GM19467 (cell line): ENCODE results near the gene NBL1.

ENCODE experiments used
- ATAC-seq: cut with Tn5 transposase; IDR thresholded peaks from one replicate; pipeline ENCODE4 v1.9.1; 2021; ENCODE audit warnings: mild to moderate bottlenecking, moderate library complexity; ENCODE audit not compliant: unreplicated experiment

NBL1 gene

GRCh38 chr1:19645411-19646251 is 1.5 kb downstream of the NBL1 start:
- no peak for ATAC-seq

GRCh38 chr1:19646377-19647319 is 2.5 kb downstream of the NBL1 start:
- ATAC-seq = no peak

GRCh38 chr1:19647643-19648042 is 3.5 kb downstream of the NBL1 start:
- no peak for ATAC-seq

GRCh38 chr1:19648239-19648638 is 4.1 kb downstream of the NBL1 start:
- ATAC-seq = no peak

GRCh38 chr1:19648689-19649088 is 4.6 kb downstream of the NBL1 start:
- no peak for ATAC-seq

- ATAC-seq = no peak
Observed at GRCh38 chr1:19650416-19651140, 6.5 kb downstream of the NBL1 start.

- no peak for ATAC-seq
Observed at GRCh38 chr1:19651141-19651737, 7.1 kb downstream of the NBL1 start.

- no peak for ATAC-seq
Observed at GRCh38 chr1:19654386-19654785, 10.3 kb downstream of the NBL1 start.

GRCh38 chr1:19654886-19655717 is 11.0 kb downstream of the NBL1 start:
- ATAC-seq = no peak

GRCh38 chr1:19655718-19656080 is 11.6 kb downstream of the NBL1 start:
- ATAC-seq = no peak

- no peak for ATAC-seq
Observed at GRCh38 chr1:19656134-19656779, 12.1 kb downstream of the NBL1 start.

- no peak for ATAC-seq
Observed at GRCh38 chr1:19656780-19657466, 12.8 kb downstream of the NBL1 start.

- no peak for ATAC-seq
Observed at GRCh38 chr1:19657511-19657910, 13.4 kb downstream of the NBL1 start.

- no peak for ATAC-seq
Observed at GRCh38 chr1:19658186-19658585, 14.1 kb downstream of the NBL1 start.

- ATAC-seq = no peak
Observed at GRCh38 chr1:19661721-19662228, 17.7 kb downstream of the NBL1 start.

GRCh38 chr1:19662313-19662712 is 18.2 kb downstream of the NBL1 start:
- ATAC-seq = no peak

GRCh38 chr1:19664453-19665185 is 20.5 kb downstream of the NBL1 start, which contains the start of gene HTR6:
HTR6 (plus strand) TSS chr1:19664875; CDS start chr1:19665754, 879 bp downstream.
- ATAC-seq = no peak

GRCh38 chr1:19665186-19665495 is 21.0 kb downstream of the NBL1 start:
- no peak for ATAC-seq
